Tibial nerve (tissue), 3 donors: ENCODE results near the gene LENG8.

ENCODE experiments used
- POLR2A ChIP-seq, 2 donors: fragments of 450-650 bp; IDR thresholded peaks; one replicate each; pipeline ENCODE4 v1.6.1; 2017; ENCODE audit warnings: antibody characterized with exemption in 2 of 2, mild to moderate bottlenecking in 2 of 2, moderate library complexity in 2 of 2
- TF ChIP-seq, protein P1 (sequence below), 5 experiments: fragments of 200-600 bp in 3 of 5; fragments of 450-650 bp in 2 of 5; sonication (generic) in 3 of 5; IDR thresholded peaks; one replicate each; pipeline ENCODE4 v1.5.1; 2016 to 2019; ENCODE audit warnings: antibody characterized with exemption in 5 of 5, mild to moderate bottlenecking in 3 of 5, moderate library complexity in 2 of 5

DNA sequence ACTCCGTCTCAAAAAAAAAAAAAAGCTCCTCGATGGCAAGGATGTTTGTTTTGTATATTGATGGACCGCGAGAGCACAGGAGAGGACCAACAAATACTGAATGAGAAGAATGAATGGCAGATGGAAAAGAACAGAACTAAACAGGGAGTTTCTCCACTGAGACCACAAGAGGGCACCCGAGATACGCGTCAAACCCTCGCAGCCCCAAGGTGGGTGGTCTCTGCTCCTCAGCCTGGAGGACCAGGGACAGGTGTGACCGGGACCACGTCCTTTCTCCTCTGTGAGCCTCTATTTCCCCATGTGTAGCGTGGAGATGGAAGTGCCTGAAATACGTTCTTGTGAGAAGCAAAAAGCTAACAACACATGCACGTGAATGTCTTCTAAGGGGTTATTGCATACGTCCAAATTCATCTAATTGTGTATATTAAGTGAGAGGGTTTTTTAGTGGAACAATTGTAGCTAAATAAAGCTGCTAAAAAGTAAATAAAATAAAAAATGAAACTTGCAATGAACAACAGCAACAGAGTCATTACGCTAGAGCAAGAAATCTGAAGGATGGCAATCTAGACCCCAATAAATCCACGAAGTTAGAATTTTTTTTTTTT, 32.4 kb downstream of the LENG8 start:
- TF ChIP-seq POLR2A (IDR thresholded peaks at IDR 0.05): no peak
- TF ChIP-seq, protein P1, sequence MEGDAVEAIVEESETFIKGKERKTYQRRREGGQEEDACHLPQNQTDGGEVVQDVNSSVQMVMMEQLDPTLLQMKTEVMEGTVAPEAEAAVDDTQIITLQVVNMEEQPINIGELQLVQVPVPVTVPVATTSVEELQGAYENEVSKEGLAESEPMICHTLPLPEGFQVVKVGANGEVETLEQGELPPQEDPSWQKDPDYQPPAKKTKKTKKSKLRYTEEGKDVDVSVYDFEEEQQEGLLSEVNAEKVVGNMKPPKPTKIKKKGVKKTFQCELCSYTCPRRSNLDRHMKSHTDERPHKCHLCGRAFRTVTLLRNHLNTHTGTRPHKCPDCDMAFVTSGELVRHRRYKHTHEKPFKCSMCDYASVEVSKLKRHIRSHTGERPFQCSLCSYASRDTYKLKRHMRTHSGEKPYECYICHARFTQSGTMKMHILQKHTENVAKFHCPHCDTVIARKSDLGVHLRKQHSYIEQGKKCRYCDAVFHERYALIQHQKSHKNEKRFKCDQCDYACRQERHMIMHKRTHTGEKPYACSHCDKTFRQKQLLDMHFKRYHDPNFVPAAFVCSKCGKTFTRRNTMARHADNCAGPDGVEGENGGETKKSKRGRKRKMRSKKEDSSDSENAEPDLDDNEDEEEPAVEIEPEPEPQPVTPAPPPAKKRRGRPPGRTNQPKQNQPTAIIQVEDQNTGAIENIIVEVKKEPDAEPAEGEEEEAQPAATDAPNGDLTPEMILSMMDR (IDR thresholded peaks at IDR 0.05): peak; percentile 47 to 72 (median 55)
